Measurements from ENCODE around the gene BCL11A. TPM values are rescaled to one million over a fixed set of nuclear protein-coding genes. Genes with fewer than 3 reads are reported as not detected.

BCL11A gene
- total RNA-seq, 1 donor from 2014 or later: 31.6 TPM

GRCh38 chr2:60499651-60500265 lies 53.7 kb downstream of the BCL11A start:
- intact Hi-C loops (cut with DNase I): no loop called here
- ATAC-seq (ENCODE audit: poor library complexity) (peak; percentile 83), DNase-seq (peak; percentile 61)

GRCh38 chr2:60498816-60499429 lies 54.5 kb downstream of the BCL11A start:
- DNase-seq: no peak
- ATAC-seq (ENCODE audit: poor library complexity): no peak
- intact Hi-C loops (cut with DNase I): no loop called here

GRCh38 chr2:60498127-60498815 lies 55.2 kb downstream of the BCL11A start:
- ATAC-seq (ENCODE audit: poor library complexity): peak; percentile 33
- intact Hi-C loops (cut with DNase I): no loop called here
- no peak for DNase-seq

GRCh38 chr2:60497500-60497899 lies 56.0 kb downstream of the BCL11A start:
- intact Hi-C loops (cut with DNase I): no loop called here
- DNase-seq (no peak), ATAC-seq (ENCODE audit: poor library complexity) (no peak)

GRCh38 chr2:60496956-60497355 lies 56.5 kb downstream of the BCL11A start:
- intact Hi-C loops (cut with DNase I): no loop called here
- ATAC-seq (ENCODE audit: poor library complexity) (no peak), DNase-seq (no peak)

- ATAC-seq (ENCODE audit: poor library complexity): no peak
These were observed 57.0 kb downstream of the BCL11A start for GRCh38 chr2:60496475-60496874.

GRCh38 chr2:60495041-60495625 lies 58.3 kb downstream of the BCL11A start:
- DNase-seq (no peak), ATAC-seq (ENCODE audit: poor library complexity) (no peak)
- intact Hi-C loops (cut with DNase I): no loop called here

More at GRCh38 chr2:60496475-60496874, 57.0 kb downstream of the BCL11A start:
- no peak for DNase-seq
- intact Hi-C loops (cut with DNase I): no loop called here

- intact Hi-C loops (cut with DNase I): no loop called here
- no peak for DNase-seq
- no peak for ATAC-seq (ENCODE audit: poor library complexity)
These were observed 59.6 kb downstream of the BCL11A start for GRCh38 chr2:60493804-60494387.

- ATAC-seq (ENCODE audit: poor library complexity): no peak
These were observed 60.9 kb downstream of the BCL11A start for GRCh38 chr2:60492548-60492947.

GRCh38 chr2:60490848-60491247 lies 62.6 kb downstream of the BCL11A start:
- intact Hi-C loops (cut with DNase I): no loop called here
- no peak for ATAC-seq (ENCODE audit: poor library complexity)
- DNase-seq: no peak

More at GRCh38 chr2:60492548-60492947, 60.9 kb downstream of the BCL11A start:
- intact Hi-C loops (cut with DNase I): no loop called here
- no peak for DNase-seq

- intact Hi-C loops (cut with DNase I): no loop called here
- DNase-seq: no peak
These were observed 63.0 kb downstream of the BCL11A start for GRCh38 chr2:60490441-60490840.

GRCh38 chr2:60489289-60489688 lies 64.2 kb downstream of the BCL11A start:
- ATAC-seq (ENCODE audit: poor library complexity) (peak; percentile 70), DNase-seq (peak; percentile 76)
- intact Hi-C loops (cut with DNase I): no loop called here

More at GRCh38 chr2:60490441-60490840, 63.0 kb downstream of the BCL11A start:
- ATAC-seq (ENCODE audit: poor library complexity): no peak

- intact Hi-C loops (cut with DNase I): no loop called here
- no peak for DNase-seq
- ATAC-seq (ENCODE audit: poor library complexity): no peak
These were observed 65.2 kb downstream of the BCL11A start for GRCh38 chr2:60488291-60488690.

GRCh38 chr2:60487174-60487573 lies 66.3 kb downstream of the BCL11A start:
- ATAC-seq (ENCODE audit: poor library complexity) (no peak), DNase-seq (no peak)
- intact Hi-C loops (cut with DNase I): no loop called here

- no peak for DNase-seq
- peak; percentile 28 for ATAC-seq (ENCODE audit: poor library complexity)
- intact Hi-C loops (cut with DNase I): no loop called here
These were observed 66.9 kb downstream of the BCL11A start for GRCh38 chr2:60486551-60486950.

GRCh38 chr2:60486067-60486466 lies 67.4 kb downstream of the BCL11A start:
- ATAC-seq (ENCODE audit: poor library complexity): no peak
- DNase-seq: no peak
- intact Hi-C loops (cut with DNase I): no loop called here

- ATAC-seq (ENCODE audit: poor library complexity): peak; percentile 83
- intact Hi-C loops (cut with DNase I): no loop called here
- no peak for DNase-seq
These were observed 67.9 kb downstream of the BCL11A start for GRCh38 chr2:60485550-60485949.

- intact Hi-C loops (cut with DNase I): no loop called here
- DNase-seq (no peak), ATAC-seq (ENCODE audit: poor library complexity) (peak; percentile 48)
These were observed 68.4 kb downstream of the BCL11A start for GRCh38 chr2:60485055-60485454.

- DNase-seq (no peak), ATAC-seq (ENCODE audit: poor library complexity) (peak; percentile 49)
- intact Hi-C loops (cut with DNase I): no loop called here
These were observed 69.3 kb downstream of the BCL11A start for GRCh38 chr2:60484133-60484645.

Data from Right ventricle myocardium superior (tissue), 1 donor.